ENCODE results near the gene ABCD3. TPM values are rescaled to one million over a fixed set of nuclear protein-coding genes. Genes with fewer than 3 reads are reported as not detected.

Gene ABCD3
- polyA plus RNA-seq, 1 of the 3 experiments (the other 2 are of a cell fraction) = 6.5 TPM

- no peak for DNase-seq
- Histone ChIP-seq H3K4me1 (ENCODE audit: control insufficient read depth in 1 of 2, insufficient read depth in 2 of 2, low read depth in 1 of 2, low read length in 1 of 2) (peaks cover 0 to 11% of the 10 kb centered on the region in 2 experiments; a peak in 1 of 4 replicates), H2AFZ (ENCODE audit: low read depth) (no peak overlapping the region), H3K4me2 (no peak overlapping the region), H3K9me2 (no peaks in the 10 kb centered on the region), H4K20me1 (ENCODE audit: insufficient read depth) (no peaks in the 10 kb centered on the region), H3K27ac (ENCODE audit: low read depth in 2 of 2, low read length in 1 of 2) (no peak overlapping the region), H3K79me2 (ENCODE audit: insufficient read depth) (no peaks in the 10 kb centered on the region), H3K4me3 (ENCODE audit: low read depth in 2 of 2, low read length in 1 of 2) (no peak overlapping the region), H3F3A (replicated peaks; ENCODE audit: insufficient read depth) (no peaks in the 10 kb centered on the region), H3K9ac (no peak overlapping the region), H3K9me3 (no peaks in the 10 kb centered on the region), H3K36me3 (replicated peaks in 1 of 2; ENCODE audit: control insufficient read depth in 1 of 2, insufficient read depth in 2 of 2, low read length in 1 of 2) (no peaks in the 10 kb centered on the region), H3K27me3 (ENCODE audit: insufficient read depth) (no peaks in the 10 kb centered on the region)
- ChIA-PET POLR2A (no interaction called here), CTCF (interaction anchor here (1.0 to 2.6 kb wide), 8 partner anchors 8 to 515 kb away, joined by 3 to 9 read pairs (median 4); no protein-coding TSS in a partner anchor)
- 97% methylated on average over 1 of the region's 1 CpG for WGBS (ENCODE audit: low lambda C conversion rate)
- TF ChIP-seq MEF2A (IDR thresholded peaks at IDR 0.05; ENCODE audit: borderline replicate concordance, low read depth) (no peak), RXRA (IDR thresholded peaks at IDR 0.05; ENCODE audit: borderline replicate concordance, low read depth) (no peak)
Measured at GRCh38 chr1:94528299-94528698, 110.1 kb downstream of the ABCD3 start.

GRCh38 chr1:94528826-94529225 is 110.6 kb downstream of the ABCD3 start:
- POLR2A ChIA-PET = no interaction called here
- Histone ChIP-seq H3K4me3 (ENCODE audit: low read depth in 2 of 2, low read length in 1 of 2) (no peak overlapping the region), H3K4me1 (ENCODE audit: control insufficient read depth in 1 of 2, insufficient read depth in 2 of 2, low read depth in 1 of 2, low read length in 1 of 2) (peaks cover 0 to 11% of the 10 kb centered on the region in 2 experiments; a peak in 1 of 4 replicates), H3K36me3 (replicated peaks in 1 of 2; ENCODE audit: control insufficient read depth in 1 of 2, insufficient read depth in 2 of 2, low read length in 1 of 2) (no peaks in the 10 kb centered on the region), H3K9ac (no peak overlapping the region), H3K4me2 (no peak overlapping the region), H3K27ac (ENCODE audit: low read depth in 2 of 2, low read length in 1 of 2) (no peak overlapping the region), H3K9me2 (no peaks in the 10 kb centered on the region), H3K79me2 (ENCODE audit: insufficient read depth) (no peaks in the 10 kb centered on the region), H3K9me3 (no peaks in the 10 kb centered on the region), H3K27me3 (ENCODE audit: insufficient read depth) (no peaks in the 10 kb centered on the region), H2AFZ (ENCODE audit: low read depth) (no peak overlapping the region), H3F3A (replicated peaks; ENCODE audit: insufficient read depth) (no peaks in the 10 kb centered on the region), H4K20me1 (ENCODE audit: insufficient read depth) (no peaks in the 10 kb centered on the region)
- WGBS (ENCODE audit: low lambda C conversion rate) = 92% methylated on average over 5 of the region's 5 CpGs
- CTCF ChIA-PET = interaction anchor here (1.0 to 2.6 kb wide), 5 partner anchors 8 to 515 kb away, joined by 3 to 9 read pairs (median 5); no protein-coding TSS in a partner anchor
- TF ChIP-seq CTCF (IDR thresholded peaks at IDR 0.05) = no peak
- TF ChIP-seq, protein P1, sequence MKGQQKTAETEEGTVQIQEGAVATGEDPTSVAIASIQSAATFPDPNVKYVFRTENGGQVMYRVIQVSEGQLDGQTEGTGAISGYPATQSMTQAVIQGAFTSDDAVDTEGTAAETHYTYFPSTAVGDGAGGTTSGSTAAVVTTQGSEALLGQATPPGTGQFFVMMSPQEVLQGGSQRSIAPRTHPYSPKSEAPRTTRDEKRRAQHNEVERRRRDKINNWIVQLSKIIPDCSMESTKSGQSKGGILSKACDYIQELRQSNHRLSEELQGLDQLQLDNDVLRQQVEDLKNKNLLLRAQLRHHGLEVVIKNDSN (IDR thresholded peaks at IDR 0.05; ENCODE audit: borderline replicate concordance, low read depth) = no peak
- TF ChIP-seq FOXM1 (IDR thresholded peaks at IDR 0.05; ENCODE audit: low read depth) = no peak
- TF ChIP-seq ZBTB33 (IDR thresholded peaks at IDR 0.05; ENCODE audit: borderline replicate concordance, low read depth) = no peak
- TF ChIP-seq YY1 (IDR thresholded peaks at IDR 0.05; ENCODE audit: low read depth) = no peak
- TF ChIP-seq JUND (IDR thresholded peaks at IDR 0.05) = no peak
- TF ChIP-seq RCOR1 (IDR thresholded peaks at IDR 0.05; ENCODE audit: low read length) = no peak
- TF ChIP-seq REST (IDR thresholded peaks at IDR 0.05; ENCODE audit: low read depth, low read length) = no peak
- no peak for TF ChIP-seq NRF1 (IDR thresholded peaks at IDR 0.05; ENCODE audit: low read depth, low read length)
- no peak for TF ChIP-seq CHD2 (IDR thresholded peaks at IDR 0.05; ENCODE audit: low read length, partially characterized antibody)
- no peak for TF ChIP-seq SMC3 (IDR thresholded peaks at IDR 0.05; ENCODE audit: low read depth, low read length)
- TF ChIP-seq GABPA (IDR thresholded peaks at IDR 0.05; ENCODE audit: low read depth) = no peak
- no peak for TF ChIP-seq EP300 (IDR thresholded peaks at IDR 0.05; ENCODE audit: borderline replicate concordance in 1 of 2, low read depth in 1 of 2, low read length in 1 of 2)
- no peak for TF ChIP-seq POLR2AphosphoS5 (IDR thresholded peaks at IDR 0.05; ENCODE audit: low read depth, low read length)
- no peak for TF ChIP-seq EZH2phosphoT487 (IDR thresholded peaks at IDR 0.05; ENCODE audit: borderline replicate concordance, low read depth)
- TF ChIP-seq FOSL2 (IDR thresholded peaks at IDR 0.05; ENCODE audit: borderline replicate concordance, low read depth) = no peak
- no peak for DNase-seq
